AG20443 (cell line): ENCODE results near the gene FCER1G.
"Not testable (repeated sequence)": the region's sequence is repeated elsewhere in the genome, so short reads cannot be mapped to it uniquely, and the experiment has no call there.

Experiments
- DNase-seq: peaks from one replicate; pipeline ENCODE4 v3.0.0; 2012; ENCODE audit warnings: low spot score, mixed read lengths

Gene FCER1G

DNA sequence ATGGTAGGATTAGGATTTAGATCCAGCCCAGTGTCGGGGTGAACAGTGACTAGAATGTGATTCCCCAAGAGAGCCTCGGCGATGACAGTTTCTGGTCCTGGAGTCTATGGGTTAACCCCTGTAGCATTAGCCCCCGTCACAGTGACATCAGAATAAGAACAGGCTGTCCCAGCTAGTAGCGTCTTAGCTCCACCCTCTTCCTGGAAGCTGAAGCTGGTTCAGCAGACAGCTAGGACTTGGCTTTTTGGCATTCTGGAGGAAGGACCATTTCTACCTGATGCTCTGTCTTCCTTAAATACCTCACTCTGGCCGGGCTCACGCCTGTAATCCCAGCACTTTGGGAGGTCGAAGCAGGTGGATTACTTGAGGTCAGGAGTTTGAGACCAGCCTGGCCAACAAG, 7.9 kb upstream of the FCER1G start:
- no peak for DNase-seq

DNA sequence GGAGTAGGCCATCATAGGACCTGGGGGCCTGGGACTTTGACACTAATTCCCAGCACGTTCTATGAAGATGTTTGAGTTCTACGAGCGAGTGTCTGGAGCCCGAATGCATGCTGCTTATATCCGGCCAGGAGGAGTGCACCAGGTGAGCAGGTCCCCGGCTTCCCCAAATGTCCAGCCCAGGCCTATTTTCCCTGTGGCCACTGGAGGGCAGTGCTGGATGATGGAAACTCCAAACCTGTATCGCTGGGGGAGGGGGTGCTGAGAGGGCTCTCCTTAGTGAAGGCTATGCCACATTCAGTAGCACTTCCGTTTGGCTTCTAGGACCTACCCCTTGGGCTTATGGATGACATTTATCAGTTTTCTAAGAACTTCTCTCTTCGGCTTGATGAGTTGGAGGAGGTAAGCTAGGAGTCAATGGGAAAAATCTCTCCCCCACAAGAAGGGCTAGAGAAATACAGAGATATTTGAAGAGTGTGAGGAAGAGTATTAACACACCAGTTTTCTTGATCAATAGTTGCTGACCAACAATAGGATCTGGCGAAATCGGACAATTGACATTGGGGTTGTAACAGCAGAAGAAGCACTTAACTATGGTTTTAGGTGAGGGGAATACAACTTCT, 5.2 kb upstream of the FCER1G start:
- DNase-seq, result peak; percentile 86

DNA sequence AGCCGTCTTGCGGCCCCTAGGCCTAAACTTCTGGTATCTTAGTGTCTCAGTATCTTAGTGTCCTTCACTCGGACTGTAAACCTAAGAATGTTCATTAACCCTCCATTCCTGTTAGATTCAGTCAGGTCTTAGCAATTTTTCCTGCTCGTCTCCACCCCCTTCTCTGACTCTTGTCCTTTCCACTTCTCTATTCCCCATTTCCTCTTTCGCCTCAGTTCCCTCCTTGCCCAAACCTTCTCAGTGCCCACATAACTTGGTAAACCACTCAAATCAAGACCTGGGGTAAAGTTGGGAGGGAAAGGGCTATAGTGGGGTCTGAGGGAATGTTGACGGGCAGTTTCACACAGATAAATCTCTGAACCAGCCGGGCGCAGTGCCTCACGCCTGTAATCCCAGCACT, 726 bp upstream of the FCER1G start:
- no peak for DNase-seq

DNA sequence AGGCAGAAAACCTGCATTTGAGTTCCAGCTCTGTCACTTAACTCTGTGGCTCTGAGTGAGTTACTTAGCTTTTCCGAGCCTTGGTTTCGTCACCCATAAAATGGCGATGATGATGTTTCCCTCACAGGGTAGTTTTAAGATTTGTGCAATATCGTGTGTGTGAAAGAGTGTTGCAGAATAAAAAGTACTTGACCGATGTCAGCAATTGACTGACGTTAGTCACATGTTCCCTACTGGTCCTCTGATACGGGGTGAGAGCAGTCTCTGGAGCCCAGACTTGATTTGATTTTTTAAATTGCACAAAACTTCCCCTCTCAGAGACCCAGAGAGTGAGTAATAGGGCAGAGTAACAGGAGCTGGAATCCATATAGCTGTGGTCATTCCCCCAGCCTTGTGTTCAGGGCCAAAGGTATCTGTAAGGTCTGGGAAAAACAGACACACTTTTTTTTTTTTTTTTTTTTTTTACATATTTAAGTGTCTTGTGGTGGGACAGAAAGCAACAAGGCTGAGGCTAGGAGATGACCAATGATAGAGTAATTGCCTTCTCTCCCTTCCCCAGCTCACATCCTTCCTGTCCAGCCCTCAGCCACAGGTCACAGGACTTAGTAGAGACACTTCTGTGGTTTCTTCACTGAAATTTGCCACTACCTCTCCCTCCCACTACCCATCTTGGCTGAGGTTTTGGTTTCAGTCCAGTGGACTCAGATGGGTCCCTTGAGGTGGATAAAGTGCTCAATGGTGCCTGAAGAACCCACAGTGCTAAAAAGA, 2.0 kb downstream of the FCER1G start:
- peak; percentile 58 for DNase-seq

DNA sequence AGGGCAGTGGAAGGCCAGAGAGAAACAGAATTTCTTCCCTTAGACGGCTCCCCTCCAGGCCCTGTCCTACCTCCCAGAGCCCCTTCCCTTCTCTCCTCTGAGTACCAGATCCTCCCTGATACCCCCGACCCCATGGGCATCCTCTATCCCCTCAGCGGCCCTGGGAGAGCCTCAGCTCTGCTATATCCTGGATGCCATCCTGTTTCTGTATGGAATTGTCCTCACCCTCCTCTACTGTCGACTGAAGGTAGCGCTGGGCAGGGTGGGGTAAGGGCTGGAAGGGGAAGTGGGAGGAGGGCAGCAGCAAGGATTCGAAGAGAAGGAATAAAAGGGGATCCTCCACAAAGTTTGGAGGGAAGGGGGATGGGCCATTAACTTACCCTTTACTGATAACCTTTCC, 2.7 kb downstream of the FCER1G start:
- no peak for DNase-seq

DNA sequence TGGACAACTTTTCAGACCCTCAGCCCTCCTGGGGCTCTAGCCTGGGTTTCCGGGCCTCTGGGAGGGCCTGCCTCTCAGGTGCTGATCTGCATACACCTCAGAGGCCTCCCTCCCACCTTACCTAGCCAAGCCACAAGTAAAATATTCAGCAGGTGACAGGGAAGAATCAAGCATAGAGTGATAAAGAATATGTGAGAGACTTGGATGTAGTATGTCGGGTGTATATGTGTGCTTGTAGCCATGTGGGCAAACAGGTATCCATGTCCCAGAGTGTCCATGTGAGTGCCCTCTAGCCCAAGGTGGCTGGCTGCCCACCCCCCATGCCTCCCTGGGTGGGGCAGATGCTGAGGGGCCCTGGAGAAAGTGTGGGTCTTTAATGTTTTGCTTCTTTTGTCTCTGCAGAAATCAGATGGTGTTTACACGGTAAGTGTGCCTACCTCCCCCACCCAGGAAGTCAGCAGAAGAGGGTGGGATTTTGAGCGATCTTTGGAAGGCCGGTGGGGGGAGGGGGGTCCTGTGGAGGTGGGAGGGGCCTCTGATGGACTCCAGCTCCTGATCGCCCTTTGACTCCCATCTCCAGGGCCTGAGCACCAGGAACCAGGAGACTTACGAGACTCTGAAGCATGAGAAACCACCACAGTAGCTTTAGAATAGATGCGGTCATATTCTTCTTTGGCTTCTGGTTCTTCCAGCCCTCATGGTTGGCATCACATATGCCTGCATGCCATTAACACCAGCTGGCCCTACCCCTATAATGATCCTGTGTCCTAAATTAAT, 3.4 kb downstream of the FCER1G start:
- no peak for DNase-seq

DNA sequence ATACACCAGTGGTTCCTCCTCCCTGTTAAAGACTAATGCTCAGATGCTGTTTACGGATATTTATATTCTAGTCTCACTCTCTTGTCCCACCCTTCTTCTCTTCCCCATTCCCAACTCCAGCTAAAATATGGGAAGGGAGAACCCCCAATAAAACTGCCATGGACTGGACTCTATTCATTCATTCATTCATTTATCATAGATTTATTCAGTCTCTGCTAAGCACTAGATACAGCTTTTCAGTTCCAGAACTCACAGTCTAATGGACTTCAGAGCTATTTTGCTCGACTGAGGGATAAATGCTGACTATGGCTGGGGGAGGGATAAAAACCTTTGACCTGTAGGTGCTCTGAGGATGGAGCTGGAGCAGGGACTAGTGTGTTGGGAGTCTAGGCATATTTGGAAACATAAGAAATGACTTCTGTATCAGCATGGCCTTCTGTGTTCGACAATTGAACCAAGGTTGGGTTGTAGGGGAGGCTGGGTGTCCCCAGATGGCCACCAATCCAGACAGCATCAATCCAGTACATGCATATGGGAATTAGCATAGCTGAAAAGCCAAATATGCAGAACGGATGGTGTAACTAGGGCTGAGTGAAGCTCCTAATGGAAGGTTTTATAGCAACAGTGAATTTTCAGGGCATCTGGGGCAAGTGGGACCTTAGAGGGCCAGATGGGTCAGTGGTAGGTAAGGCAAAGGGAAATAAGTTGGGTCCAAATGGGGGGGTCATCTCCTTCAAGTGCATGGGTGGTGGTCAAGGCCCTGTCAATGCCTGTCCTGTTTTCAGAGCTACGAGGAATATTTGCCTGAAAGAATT, 4.2 kb downstream of the FCER1G start:
- DNase-seq, result no peak

DNA sequence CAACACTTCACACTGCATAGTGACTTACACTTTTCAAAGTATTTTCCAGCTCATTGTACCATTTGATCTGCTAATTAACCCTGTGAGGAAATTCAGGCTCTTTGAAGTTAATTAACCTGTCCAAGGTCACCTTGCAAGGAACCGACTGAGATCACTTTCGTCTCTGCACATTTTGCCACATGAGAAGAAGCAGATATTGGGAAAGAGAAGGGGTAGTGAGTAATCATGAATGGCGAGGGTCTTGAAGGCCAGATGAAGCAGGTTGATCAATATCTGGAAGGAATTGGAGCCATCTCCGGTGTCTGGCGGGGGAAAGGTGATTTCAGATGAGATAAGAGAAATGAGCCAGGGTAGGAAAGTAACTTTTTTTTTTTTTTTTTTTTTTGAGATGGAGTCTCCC, 4.9 kb downstream of the FCER1G start:
- no peak for DNase-seq

DNA sequence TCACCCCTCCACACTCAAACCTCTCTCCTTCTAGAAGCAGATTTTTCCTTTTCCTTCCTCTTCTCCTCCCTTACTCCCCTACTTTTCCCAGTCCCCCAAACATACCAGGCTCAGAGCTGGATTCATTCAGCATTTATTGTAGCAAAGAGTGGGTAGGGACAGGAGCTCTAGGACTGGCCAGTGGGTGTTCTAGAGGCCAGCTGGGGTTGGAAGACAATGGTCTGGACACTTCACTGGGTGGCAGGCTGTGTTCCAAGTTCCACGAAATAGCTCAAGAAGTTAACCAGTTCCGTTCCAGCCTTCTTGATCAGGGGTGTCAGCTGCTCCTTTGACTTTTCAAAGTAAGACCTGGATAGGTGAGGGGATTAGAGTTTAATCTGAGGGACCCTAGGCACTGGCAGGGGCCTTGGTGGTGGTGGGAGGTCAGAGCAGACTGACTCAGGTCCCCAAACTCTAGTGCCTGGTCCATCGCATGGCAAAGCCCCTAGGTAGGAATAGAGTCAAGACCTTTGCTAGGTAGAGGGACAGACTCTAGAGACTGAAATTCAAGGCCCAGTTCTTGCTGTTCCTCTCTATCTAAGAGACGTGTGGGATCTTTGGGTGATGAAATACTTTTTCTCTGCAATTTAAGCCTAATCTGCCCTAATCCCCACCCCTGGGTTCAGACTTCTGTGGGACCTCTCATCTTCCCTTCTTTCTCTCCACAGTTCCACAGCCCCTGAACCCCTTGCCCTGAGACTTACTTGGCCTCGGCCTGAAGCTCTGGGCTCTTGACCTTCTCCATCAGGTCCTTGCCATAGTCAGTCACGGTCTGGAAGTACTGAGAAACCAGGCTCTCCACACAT, 7.3 kb downstream of the FCER1G start:
- DNase-seq, result no peak

DNA sequence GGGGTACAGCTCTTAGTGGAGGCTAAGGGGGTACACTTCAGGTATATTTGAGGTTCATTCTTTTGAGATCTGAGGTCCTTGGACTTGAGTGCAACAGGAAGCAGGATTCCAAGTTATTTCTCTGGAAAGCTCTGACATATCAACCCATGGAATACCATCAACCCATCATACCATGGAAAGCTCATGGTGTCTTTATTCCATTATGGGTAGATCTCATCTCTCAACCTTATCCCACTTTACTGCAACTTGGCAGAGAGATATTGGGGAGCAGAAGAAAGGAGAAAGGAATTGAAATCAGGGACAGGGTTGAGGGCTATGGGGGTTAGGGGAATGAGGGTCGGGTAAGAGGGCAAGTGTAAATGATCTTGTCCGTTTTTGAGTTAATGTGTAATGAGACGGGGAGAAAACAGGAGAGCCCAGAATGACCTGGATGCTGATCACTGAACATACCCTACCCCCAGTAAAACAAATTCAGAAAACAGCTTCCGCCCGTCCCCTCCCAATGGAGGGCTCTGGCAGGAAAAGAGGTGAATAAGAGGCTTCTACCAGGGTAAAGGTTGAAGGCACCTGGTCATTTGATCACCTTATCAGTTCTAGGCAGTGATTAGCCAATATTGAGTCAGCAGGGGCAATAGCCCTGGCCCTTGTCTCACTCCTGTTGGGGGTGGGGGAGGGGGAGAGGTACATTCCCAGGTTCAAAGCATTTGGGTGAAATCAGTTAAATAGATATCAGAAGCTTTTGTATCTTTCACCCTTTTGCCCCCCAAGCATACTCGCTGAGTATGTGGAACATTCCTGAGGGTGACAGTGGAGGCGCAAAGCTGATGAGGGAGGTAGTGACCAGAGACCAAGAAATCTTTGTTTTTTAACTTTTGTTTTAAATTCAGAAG, 9.0 kb downstream of the FCER1G start:
- DNase-seq, result no peak

DNA sequence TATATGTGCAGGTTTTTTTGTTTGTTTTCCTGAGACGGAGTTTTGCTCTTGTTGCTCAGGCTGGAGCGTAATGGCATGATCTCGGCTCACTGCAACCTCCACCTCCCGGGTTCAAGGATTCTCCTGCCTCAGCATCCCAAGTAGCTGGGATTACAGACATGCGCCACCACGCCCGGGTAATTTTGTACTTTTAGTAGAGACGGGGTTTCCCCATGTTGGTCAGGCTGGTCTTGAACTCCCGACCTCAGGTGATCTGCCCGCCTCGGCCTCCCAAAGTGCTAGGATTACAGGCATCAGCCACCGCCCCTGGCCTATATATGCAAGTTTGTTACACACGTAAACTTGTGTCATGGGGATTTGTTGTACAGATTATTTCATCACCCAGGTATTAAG, 9.6 kb downstream of the FCER1G start:
- DNase-seq, result not testable (repeated sequence)

DNA sequence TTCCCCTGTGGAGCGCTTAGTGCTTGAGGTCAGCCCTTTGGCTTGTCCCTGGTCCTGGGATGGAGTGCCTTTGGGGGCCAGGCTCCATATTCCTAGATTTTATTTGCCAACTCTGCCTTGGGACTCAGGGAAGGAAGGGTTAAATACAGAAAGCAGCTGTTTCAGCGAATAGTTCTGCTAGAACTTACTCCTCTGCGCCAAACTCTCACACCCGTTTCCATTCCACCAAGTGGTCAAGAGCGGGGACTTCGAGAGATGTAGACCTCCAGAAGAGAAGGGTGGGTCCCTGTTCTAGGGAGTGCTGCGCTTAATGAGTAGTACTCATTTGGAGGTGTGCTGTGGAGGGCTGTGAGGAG, 10.1 kb downstream of the FCER1G start:
- no peak for DNase-seq

DNA sequence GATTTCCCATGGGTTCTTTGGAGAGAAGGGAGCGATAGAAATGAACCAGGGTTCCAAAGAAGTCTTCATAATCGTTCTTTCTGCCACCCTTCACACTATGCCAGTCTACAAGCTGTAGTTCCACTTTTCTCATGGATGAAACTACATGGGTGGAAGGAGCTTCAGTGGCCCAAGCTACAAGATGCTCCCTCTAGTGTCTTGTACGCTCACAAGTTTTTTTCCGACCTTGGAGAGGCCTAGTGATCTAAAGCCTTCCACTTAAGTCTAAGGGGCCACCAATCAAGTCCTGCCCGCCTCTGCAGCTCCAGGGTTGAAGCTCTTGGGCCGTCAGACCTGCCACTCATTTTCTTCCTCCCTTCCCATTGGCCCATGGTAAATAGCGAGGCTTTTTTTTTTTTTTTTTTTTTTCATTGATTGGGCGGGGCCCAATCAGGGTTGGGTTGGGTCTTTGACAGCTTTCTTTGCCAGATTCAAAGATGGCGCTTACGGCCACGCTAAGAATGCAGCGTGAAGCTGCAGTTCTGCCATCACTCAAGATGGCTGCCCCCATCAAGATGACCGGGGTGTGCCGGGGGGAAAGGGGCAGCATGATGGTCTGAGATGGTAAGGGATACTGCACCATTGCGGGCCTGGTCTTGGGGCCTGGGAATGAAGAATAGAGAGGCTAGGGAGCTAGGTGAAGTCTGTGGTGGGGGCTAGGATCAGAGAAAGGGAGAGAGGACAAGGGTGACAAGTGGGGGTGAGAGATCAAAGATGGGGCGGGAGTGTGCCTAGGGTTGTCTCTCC, 10.6 kb downstream of the FCER1G start, which contains the start of gene TOMM40L:
TSS of gene TOMM40L (plus strand) at position 527 of the 786 bp plus-strand sequence. CDS start 430 bp downstream, outside the sequence.
- peak; percentile 97 for DNase-seq

DNA sequence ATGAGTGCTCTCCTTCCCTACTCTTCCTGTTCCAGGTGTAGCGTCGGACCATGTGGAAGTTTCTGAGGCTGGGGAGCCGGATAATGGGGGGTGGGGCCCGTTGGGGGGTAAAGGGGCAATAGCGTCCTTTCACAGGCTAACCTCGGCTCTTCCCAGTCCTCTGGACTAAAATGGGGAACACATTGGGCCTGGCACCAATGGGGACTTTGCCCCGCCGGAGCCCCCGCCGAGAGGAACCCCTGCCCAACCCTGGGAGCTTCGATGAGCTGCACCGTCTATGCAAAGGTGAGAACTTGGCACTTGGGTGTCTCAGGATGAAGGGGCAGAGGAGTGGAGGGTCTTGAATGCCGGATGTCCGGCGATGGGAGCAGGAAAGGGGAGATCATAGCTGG, 11.2 kb downstream of the FCER1G start:
- no peak for DNase-seq

DNA sequence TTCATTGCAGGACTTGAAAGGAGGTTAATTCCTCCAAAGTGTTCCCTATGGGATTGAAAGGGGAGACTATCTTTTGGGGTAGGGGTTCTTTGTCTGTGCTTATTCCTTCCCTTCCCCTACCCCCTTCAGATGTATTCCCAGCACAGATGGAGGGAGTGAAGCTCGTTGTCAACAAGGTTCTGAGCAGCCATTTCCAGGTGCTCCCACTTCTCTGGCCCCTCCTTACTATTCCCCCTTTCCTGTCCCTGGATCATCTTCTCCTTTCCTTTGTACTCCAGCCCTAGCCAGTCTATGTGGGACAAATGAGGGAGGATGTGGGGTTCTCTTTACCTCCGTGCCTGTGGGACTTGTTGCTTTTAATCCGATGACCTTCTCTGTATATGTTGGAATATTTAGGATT, 11.7 kb downstream of the FCER1G start:
- no peak for DNase-seq

DNA sequence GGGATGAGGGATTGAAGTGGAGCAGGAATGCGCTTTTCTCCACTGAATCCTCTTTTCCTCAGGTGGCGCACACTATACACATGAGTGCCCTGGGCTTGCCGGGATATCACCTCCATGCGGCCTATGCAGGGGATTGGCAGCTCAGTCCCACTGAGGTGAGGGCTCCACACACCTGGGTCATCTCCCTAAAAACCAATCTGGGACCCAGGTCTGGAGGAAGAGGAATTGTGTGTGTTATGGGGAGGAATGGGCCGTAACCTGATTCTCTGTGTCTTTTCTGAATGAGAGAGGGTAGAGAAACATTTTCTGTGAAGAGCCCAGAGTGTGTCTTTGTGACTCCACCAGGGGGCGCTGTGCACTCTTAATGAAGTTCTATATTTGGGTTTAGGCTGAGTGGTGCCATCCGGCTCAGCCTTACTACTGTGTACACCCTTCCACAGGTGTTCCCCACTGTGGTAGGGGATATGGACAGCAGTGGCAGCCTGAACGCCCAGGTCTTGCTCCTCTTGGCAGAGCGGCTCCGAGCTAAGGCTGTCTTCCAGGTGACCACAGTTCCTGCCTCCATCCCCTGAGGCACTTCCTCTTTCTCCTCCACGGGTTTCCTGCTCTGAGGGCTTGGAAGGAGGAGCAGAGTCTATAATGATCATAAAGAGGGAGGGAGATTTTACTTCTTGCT, 12.2 kb downstream of the FCER1G start:
- DNase-seq, result peak; percentile 79

DNA sequence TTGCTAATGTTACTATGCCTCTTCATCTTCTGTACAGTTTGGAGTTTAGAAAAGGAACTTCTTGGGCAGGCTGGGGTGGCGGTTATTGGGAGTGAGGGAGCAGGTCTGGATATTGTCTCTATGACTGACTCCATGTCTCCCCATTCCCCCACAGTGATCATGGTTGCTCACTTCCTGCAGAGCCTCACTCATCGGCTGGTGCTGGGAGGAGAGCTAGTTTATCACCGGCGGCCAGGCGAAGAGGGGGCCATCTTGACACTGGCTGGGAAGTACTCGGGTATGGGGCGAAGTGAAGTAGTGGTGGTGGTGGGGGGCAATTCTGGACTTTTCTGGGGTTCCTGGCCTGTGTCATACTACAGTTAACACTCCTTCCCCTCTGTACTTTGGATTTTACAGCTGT, 12.9 kb downstream of the FCER1G start:
- no peak for DNase-seq

DNA sequence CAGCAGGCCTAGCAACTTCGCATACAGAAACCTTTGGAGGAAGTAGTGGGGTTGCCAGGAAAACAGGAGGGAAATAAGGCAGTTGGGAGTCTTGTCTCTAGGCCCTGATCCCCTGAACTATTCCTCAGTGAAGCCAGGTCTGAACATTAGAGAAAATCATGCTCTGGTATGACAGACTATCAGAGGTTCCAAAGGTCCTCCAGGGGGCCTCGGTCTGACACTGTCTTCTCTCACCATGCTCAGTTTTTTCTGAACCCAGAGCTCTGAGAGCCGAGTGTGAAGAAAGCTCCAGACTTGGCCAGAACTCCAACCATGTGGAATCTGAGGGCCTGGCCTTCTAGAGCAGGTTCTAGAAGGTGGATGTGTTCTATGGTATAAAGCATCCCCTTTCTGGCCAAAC, 14.8 kb downstream of the FCER1G start:
- DNase-seq, result no peak

DNA sequence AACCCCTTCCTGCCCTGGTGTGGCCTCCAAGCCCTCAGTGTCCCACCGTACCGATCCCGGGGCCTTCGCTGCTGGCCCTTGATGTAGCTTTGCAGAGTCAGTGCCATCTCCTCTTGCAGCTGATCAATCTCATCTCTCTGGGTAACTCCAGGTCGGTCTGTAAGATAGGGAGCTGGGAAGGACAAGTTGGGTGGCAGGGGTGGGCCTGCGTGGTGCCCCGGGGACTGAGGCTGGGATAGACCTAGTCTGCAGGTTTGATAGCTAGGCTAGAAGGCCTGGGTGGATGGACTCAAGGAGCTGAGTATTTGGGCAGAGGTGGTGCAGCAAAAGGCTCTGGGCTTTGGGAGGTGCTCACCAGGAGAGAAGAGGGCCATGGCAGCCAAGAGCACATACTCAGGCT, 15.7 kb downstream of the FCER1G start:
- no peak for DNase-seq
